C1 segment of cervical spinal cord (tissue), 14 donors: Measurements from ENCODE around the gene GALNT10.

ENCODE experiments used
- DNase-seq, 14 donors: peaks; one replicate each; lab custom pipeline; 2025; lab: John Stamatoyannopoulos, UW

Gene GALNT10

GRCh38 chr5:154296525-154297159, 106.1 kb downstream of the GALNT10 start:
- DNase-seq: no peak

GRCh38 chr5:154298065-154298464, 107.5 kb downstream of the GALNT10 start:
- DNase-seq: peak in 2 of 14 donors; percentile 5 to 12

- no peak for DNase-seq
Observed at GRCh38 chr5:154300207-154300883, 109.8 kb downstream of the GALNT10 start.

GRCh38 chr5:154301726-154302125, 111.2 kb downstream of the GALNT10 start:
- DNase-seq: peak in 1 of 14 donors; percentile 63

GRCh38 chr5:154302161-154302560, 111.6 kb downstream of the GALNT10 start:
- peak in 12 of 14 donors; percentile 15 to 89 (median 62) for DNase-seq

GRCh38 chr5:154303133-154303532, 112.6 kb downstream of the GALNT10 start:
- DNase-seq: no peak

- DNase-seq: no peak
Observed at GRCh38 chr5:154308443-154309370, 118.2 kb downstream of the GALNT10 start.

- no peak for DNase-seq
Observed at GRCh38 chr5:154309371-154309745, 118.8 kb downstream of the GALNT10 start.

- no peak for DNase-seq
Observed at GRCh38 chr5:154309805-154310204, 119.3 kb downstream of the GALNT10 start.

GRCh38 chr5:154311362-154311761, 120.8 kb downstream of the GALNT10 start:
- no peak for DNase-seq

- DNase-seq: no peak
Observed at GRCh38 chr5:154312000-154312399, 121.5 kb downstream of the GALNT10 start.

- DNase-seq: no peak
Observed at GRCh38 chr5:154312576-154312975, 122.0 kb downstream of the GALNT10 start.

- DNase-seq: no peak
Observed at GRCh38 chr5:154313360-154314017, 123.0 kb downstream of the GALNT10 start.

- no peak for DNase-seq
Observed at GRCh38 chr5:154315196-154315595, 124.7 kb downstream of the GALNT10 start.

- DNase-seq: no peak
Observed at GRCh38 chr5:154315756-154316155, 125.2 kb downstream of the GALNT10 start.

GRCh38 chr5:154316223-154316935, 125.8 kb downstream of the GALNT10 start:
- DNase-seq: no peak

GRCh38 chr5:154317916-154318315, 127.4 kb downstream of the GALNT10 start:
- no peak for DNase-seq

- no peak for DNase-seq
Observed at GRCh38 chr5:154318691-154319090, 128.2 kb downstream of the GALNT10 start.

- no peak for DNase-seq
Observed at GRCh38 chr5:154319736-154320135, 129.2 kb downstream of the GALNT10 start.

- DNase-seq: no peak
Observed at GRCh38 chr5:154320224-154321089, 129.9 kb downstream of the GALNT10 start.
